T-helper 1 cell treated with Interleukin-12 subunit alpha and Interleukin-12 subunit beta and Interleukin-4 antibody, amounts not matched to agents 30 μg/mL and 1 μg/mL, for 36 hours (primary cell): ENCODE data around the gene ZNF592.

ENCODE experiments used
- H3K27ac Mint-ChIP-seq: one replicate; pipeline ENCODE4 v1.8.0; 2021; ENCODE audit warnings: mild to moderate bottlenecking, mixed read lengths
- H3K27me3 Mint-ChIP-seq: one replicate; pipeline ENCODE4 v1.8.0; 2021; ENCODE audit warnings: low read depth, mixed read lengths
- H3K36me3 Mint-ChIP-seq: one replicate; pipeline ENCODE4 v1.8.0; 2021; ENCODE audit warnings: low read depth, mixed read lengths
- H3K4me1 Mint-ChIP-seq: one replicate; pipeline ENCODE4 v1.8.0; 2021; ENCODE audit warnings: low read depth, mixed read lengths
- H3K4me3 Mint-ChIP-seq: one replicate; pipeline ENCODE4 v1.8.0; 2021; ENCODE audit warnings: mild to moderate bottlenecking, moderate library complexity, mixed read lengths
- H3K9me3 Mint-ChIP-seq: one replicate; pipeline ENCODE4 v1.8.0; 2021; ENCODE audit warnings: mixed read lengths

ZNF592 gene

GRCh38 chr15:84846269-84846668, 97.9 kb downstream of the ZNF592 start:
- no peak overlapping the region for H3K4me3 Mint-ChIP-seq
- peaks cover 5% of the 10 kb centered on the region for H3K36me3 Mint-ChIP-seq
- peaks cover 11% of the 10 kb centered on the region for H3K9me3 Mint-ChIP-seq
- no peaks in the 10 kb centered on the region for H3K4me1 Mint-ChIP-seq
- no peak overlapping the region for H3K27ac Mint-ChIP-seq
- H3K27me3 Mint-ChIP-seq, result peaks cover 6% of the 10 kb centered on the region

- H3K27me3 Mint-ChIP-seq, result peaks cover 6% of the 10 kb centered on the region
- H3K36me3 Mint-ChIP-seq, result peaks cover 5% of the 10 kb centered on the region
- H3K9me3 Mint-ChIP-seq, result peaks cover 11% of the 10 kb centered on the region
- no peak overlapping the region for H3K4me3 Mint-ChIP-seq
- no peak overlapping the region for H3K27ac Mint-ChIP-seq
- H3K4me1 Mint-ChIP-seq, result no peaks in the 10 kb centered on the region
Measured at GRCh38 chr15:84847382-84847781, 99.0 kb downstream of the ZNF592 start.

- peaks cover 1% of the 10 kb centered on the region for H3K27me3 Mint-ChIP-seq
- H3K36me3 Mint-ChIP-seq, result peaks cover 1% of the 10 kb centered on the region
- no peak overlapping the region for H3K4me3 Mint-ChIP-seq
- peaks cover 2% of the 10 kb centered on the region for H3K9me3 Mint-ChIP-seq
- no peaks in the 10 kb centered on the region for H3K4me1 Mint-ChIP-seq
- no peak overlapping the region for H3K27ac Mint-ChIP-seq
Measured at GRCh38 chr15:84852212-84852611, 103.8 kb downstream of the ZNF592 start.

DNA sequence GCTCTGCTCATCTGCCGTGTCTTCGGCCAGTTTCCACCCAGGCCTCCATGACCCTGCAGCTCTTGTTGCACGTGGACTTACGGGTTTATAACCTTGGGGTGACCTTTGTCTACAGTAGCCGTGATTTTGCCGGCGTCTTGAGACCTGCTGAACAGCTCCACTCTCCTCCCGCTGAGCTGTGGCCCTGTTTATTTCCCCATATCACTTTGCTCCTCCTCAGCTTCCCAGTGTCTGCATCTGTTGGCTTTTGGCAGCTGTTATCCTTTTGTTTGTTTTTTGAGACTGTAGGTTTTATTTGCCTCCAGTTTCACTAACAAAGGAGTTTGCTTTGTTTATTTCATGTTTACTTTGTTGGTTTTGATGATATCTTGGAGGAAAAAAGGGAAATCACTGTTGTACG, 106.7 kb downstream of the ZNF592 start:
- H3K9me3 Mint-ChIP-seq, result no peaks in the 10 kb centered on the region
- no peak overlapping the region for H3K4me3 Mint-ChIP-seq
- no peak overlapping the region for H3K27ac Mint-ChIP-seq
- H3K4me1 Mint-ChIP-seq, result no peaks in the 10 kb centered on the region
- H3K36me3 Mint-ChIP-seq, result no peaks in the 10 kb centered on the region
- no peaks in the 10 kb centered on the region for H3K27me3 Mint-ChIP-seq

DNA sequence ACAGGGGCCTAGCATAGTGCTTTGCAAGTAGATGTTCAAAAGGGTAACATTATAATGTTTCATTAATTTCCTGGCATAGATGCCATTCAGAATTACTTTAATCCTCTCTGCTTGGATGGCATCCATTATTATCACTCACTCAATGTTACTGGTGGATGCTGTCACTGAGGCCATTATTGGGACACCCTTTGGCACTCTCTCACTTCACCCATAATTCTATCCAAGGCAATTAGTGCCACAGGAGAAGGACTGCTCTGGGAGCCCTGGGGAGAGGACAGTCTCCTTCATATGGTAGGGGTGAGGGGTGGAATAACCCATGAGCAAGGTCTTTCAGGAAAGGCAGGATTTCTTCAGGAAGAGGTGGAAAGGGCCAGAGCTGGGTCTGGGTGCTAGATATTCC, 107.4 kb downstream of the ZNF592 start:
- no peak overlapping the region for H3K4me3 Mint-ChIP-seq
- H3K9me3 Mint-ChIP-seq, result no peaks in the 10 kb centered on the region
- no peaks in the 10 kb centered on the region for H3K27me3 Mint-ChIP-seq
- H3K27ac Mint-ChIP-seq, result no peak overlapping the region
- H3K36me3 Mint-ChIP-seq, result no peaks in the 10 kb centered on the region
- no peaks in the 10 kb centered on the region for H3K4me1 Mint-ChIP-seq
